Measurements from ENCODE around the gene BRD2. TPM values are rescaled to one million over a fixed set of nuclear protein-coding genes. Genes with fewer than 3 reads are reported as not detected.

Gene BRD2
- polyA plus RNA-seq, 2 of the 4 experiments (the other 2 are of a cell fraction), result 92.5 to 153 TPM

DNA sequence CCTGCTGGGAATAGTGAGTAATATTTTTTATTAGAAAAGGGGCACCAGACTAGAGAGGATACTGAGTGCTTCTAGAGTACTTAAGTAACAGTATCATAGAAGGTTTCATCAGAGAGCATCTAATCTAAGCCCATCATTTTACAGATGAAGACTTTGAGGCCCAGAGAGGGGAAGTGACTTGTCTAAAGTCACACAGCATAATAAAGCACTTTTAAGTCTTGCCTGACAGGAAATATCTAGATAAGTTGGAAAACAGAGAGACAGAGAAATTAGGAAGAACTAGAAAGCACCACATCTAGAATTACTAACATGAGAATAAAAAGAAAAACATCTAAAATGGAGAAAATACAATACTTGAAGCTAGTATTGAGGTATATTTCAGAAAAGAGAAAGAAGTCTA lies 21.5 kb upstream of the BRD2 start (continued):
- TF ChIP-seq BCL3 (IDR thresholded peaks at IDR 0.05) (no peak), KDM1A (IDR thresholded peaks at IDR 0.05; ENCODE audit: low read depth) (no peak), GATA3 (IDR thresholded peaks at IDR 0.05; ENCODE audit: borderline replicate concordance) (no peak), TFCP2L1 (CRISPR knock-in tag; IDR thresholded peaks at IDR 0.05) (no peak), CTCF (IDR thresholded peaks at IDR 0.05) (no peak), ESRRA (IDR thresholded peaks at IDR 0.05; ENCODE audit: borderline replicate concordance, low read length) (no peak)

DNA sequence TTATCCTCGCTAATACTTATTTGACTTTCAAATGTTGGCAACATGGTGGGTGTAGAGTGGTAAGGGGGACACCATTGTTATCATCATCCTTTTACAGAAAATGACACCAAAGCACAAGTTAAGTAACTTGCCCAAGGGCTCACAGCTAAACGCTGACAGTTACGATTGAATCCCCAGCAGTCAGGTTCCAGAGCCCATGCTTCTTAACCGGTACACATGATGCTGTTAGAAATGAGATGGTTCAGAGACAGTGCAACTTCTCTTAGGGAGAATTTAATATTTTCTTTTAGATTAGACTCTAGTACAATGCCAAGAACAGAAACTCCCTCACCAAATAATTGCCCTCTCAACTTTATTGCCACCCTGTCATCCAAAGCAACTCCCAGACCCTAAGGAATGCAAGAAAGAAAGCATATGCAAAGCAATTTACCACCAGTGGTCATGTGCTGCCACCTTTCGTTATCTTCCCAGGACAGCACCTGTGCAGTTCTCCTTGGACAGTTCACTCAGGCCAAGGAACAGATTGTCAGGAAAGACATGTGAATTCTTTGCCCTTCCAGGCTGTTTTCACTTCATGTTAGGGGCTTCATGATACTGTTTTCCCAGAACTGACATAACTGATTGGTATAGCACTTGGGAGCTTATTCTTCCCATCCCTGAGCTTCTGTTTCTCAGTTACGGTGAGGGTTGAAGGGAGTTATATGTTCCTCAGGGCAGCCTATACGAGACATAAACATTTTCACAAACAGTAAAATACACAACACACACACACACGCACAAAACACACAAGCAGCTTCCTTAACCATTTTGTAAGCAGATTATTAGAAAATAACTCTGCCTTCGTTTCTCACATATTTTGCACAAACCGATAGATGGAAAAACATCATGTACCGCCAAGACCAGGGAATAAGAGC lies 20.6 kb upstream of the BRD2 start:
- Histone ChIP-seq H3K4me1 (peaks cover 4% of the 10 kb centered on the region; the same call in 1 of the 3 replicates), H3K4me3 (no peak overlapping the region), H3K9me3 (peaks cover 4% of the 10 kb centered on the region; the same call in 1 of the 3 replicates), H3K27ac (no peak overlapping the region), H3K4me2 (no peak overlapping the region)
- DNase-seq (ENCODE audit: low read depth in 1 of 2, low spot score in 1 of 2) (peak in 1 of 2 experiments; percentile 75), ATAC-seq (peak; percentile 92 to 95), FAIRE-seq (no peak)
- WGBS (ENCODE audit: missing lambda C conversion rate), result 57% methylated on average over 11 of the region's 11 CpGs
- POLR2A ChIA-PET, result interaction anchor here (0.5 kb wide), 1 partner anchor 21 kb away, joined by 4 read pairs; the partner anchor contains the start of gene BRD2
- CTCF ChIA-PET, result interaction anchor here (0.7 to 2.6 kb wide), 26 partner anchors 8 to 527 kb away, joined by 3 to 32 read pairs (median 3); partner anchors contain the start of genes BRD2 and TAP2
- no peak for TF ChIP-seq BCL3 (IDR thresholded peaks at IDR 0.05)
- TF ChIP-seq HEYL (CRISPR knock-in tag; IDR thresholded peaks at IDR 0.05), result no peak
- no peak for TF ChIP-seq CHD4 (IDR thresholded peaks at IDR 0.05; ENCODE audit: borderline replicate concordance)
- TF ChIP-seq NFE2L2 (conservative IDR thresholded peaks at IDR 0.05; ENCODE audit: low read length), result no peak
- no peak for TF ChIP-seq NR3C1 (IDR thresholded peaks at IDR 0.05)
- TF ChIP-seq BHLHE40 (IDR thresholded peaks at IDR 0.05; ENCODE audit: low read depth, low read length), result no peak
- TF ChIP-seq GATA3 (IDR thresholded peaks at IDR 0.05; ENCODE audit: borderline replicate concordance), result no peak
- no peak for TF ChIP-seq HOXB5 (CRISPR knock-in tag; IDR thresholded peaks at IDR 0.05)
- no peak for TF ChIP-seq ZSCAN20 (CRISPR knock-in tag; IDR thresholded peaks at IDR 0.05)
- TF ChIP-seq CTCF (IDR thresholded peaks at IDR 0.05), result peak; percentile 78
- no peak for TF ChIP-seq CHD2 (IDR thresholded peaks at IDR 0.05; ENCODE audit: low read length, partially characterized antibody)
- TF ChIP-seq RNF2 (IDR thresholded peaks at IDR 0.05; ENCODE audit: borderline replicate concordance, low read depth), result no peak
- TF ChIP-seq EHMT2 (IDR thresholded peaks at IDR 0.05; ENCODE audit: low read depth), result no peak
- TF ChIP-seq NPAS2 (CRISPR knock-in tag; IDR thresholded peaks at IDR 0.05; ENCODE audit: borderline replicate concordance), result no peak
- no peak for TF ChIP-seq MYC (IDR thresholded peaks at IDR 0.05; ENCODE audit: borderline replicate concordance, low read length)
- TF ChIP-seq RFX5 (IDR thresholded peaks at IDR 0.05), result 0 out of 2 replicates have a peak, but pooled peaks have one; percentile 22
- TF ChIP-seq CBX2 (IDR thresholded peaks at IDR 0.05; ENCODE audit: borderline replicate concordance, low read depth), result no peak
- no peak for TF ChIP-seq POLR2AphosphoS2 (conservative IDR thresholded peaks at IDR 0.05; ENCODE audit: low read length)
- TF ChIP-seq FOSB (CRISPR knock-in tag; IDR thresholded peaks at IDR 0.05), result no peak
- TF ChIP-seq PBX3 (IDR thresholded peaks at IDR 0.05), result no peak
- peak; percentile 90 for TF ChIP-seq SMC3 (IDR thresholded peaks at IDR 0.05)
- TF ChIP-seq REST (IDR thresholded peaks at IDR 0.05), result no peak
